ENCODE data around the gene SPRED2.

SPRED2 gene

GRCh38 chr2:65473045-65473444 is 40.6 kb upstream of the SPRED2 start:
- TF ChIP-seq, protein P1, sequence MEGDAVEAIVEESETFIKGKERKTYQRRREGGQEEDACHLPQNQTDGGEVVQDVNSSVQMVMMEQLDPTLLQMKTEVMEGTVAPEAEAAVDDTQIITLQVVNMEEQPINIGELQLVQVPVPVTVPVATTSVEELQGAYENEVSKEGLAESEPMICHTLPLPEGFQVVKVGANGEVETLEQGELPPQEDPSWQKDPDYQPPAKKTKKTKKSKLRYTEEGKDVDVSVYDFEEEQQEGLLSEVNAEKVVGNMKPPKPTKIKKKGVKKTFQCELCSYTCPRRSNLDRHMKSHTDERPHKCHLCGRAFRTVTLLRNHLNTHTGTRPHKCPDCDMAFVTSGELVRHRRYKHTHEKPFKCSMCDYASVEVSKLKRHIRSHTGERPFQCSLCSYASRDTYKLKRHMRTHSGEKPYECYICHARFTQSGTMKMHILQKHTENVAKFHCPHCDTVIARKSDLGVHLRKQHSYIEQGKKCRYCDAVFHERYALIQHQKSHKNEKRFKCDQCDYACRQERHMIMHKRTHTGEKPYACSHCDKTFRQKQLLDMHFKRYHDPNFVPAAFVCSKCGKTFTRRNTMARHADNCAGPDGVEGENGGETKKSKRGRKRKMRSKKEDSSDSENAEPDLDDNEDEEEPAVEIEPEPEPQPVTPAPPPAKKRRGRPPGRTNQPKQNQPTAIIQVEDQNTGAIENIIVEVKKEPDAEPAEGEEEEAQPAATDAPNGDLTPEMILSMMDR (IDR thresholded peaks at IDR 0.05), result no peak

DNA sequence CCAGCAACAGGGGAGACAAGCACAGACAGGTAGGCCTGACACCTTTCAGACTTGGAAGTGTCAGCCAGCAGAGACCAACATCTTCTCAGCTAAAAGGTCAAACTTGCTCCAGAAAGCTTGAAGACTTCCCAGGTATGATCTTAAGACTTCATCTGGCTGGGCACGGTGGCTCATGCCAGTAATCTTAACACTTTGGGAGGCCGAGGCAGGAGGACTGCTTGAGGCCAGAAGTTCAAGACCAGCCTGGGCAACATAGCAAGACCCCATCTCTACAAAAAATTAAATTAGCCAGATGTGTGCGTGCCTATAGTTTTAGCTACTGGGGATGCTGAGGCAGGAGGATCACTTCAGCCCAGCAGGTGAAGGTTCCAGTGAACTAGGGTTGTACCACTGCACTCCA is 39.0 kb upstream of the SPRED2 start:
- TF ChIP-seq, protein P1 (IDR thresholded peaks at IDR 0.05), result no peak

DNA sequence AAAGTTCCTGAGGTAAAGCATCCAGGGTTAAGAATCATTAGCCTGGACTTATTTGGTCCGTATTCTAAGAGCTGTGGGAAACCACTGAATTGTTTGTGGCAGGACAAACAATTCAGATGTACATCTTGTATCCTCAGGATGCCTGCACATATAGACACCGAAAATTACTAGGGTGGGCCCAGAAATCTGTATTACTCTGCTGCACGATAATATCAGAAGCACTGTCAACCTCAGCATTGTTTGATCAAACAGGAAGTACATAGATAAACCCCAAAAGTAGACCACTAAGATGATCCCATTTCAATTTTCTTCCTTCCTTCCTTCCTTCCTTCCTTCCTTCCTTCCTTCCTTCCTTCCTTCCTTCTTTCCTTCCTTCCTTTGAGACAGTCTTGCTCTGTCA is 34.2 kb upstream of the SPRED2 start:
- TF ChIP-seq, protein P1 (IDR thresholded peaks at IDR 0.05), result no peak

DNA sequence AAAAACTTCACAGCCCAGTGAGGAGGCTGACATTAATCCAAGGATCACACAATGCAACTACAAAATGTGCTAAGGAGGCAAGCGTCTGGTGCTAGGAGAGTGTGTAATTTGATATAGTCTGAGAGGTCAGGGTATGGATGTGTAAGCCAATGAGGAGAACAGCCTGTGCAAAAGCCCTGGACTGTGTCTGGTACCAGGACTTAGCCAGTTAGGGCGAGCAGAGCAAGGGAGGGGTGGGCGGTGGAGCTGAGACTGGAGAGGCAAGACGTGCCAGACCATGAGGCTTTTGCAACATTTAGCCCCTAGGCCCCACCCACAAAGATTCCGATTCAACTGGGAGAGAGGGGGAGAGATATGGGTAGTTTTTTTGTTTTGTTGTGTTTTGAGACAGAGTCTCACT is 33.5 kb upstream of the SPRED2 start:
- TF ChIP-seq, protein P1 (IDR thresholded peaks at IDR 0.05), result no peak

- TF ChIP-seq, protein P1 (IDR thresholded peaks at IDR 0.05), result no peak
These were observed 32.7 kb upstream of the SPRED2 start for GRCh38 chr2:65465124-65465523.

- TF ChIP-seq, protein P1 (IDR thresholded peaks at IDR 0.05), result no peak
These were observed 32.2 kb upstream of the SPRED2 start for GRCh38 chr2:65464604-65465003.

- TF ChIP-seq, protein P1 (IDR thresholded peaks at IDR 0.05), result no peak
These were observed 26.6 kb upstream of the SPRED2 start for GRCh38 chr2:65458999-65459398.

- TF ChIP-seq, protein P1 (IDR thresholded peaks at IDR 0.05), result no peak
These were observed 24.5 kb upstream of the SPRED2 start for GRCh38 chr2:65456886-65457285.

All from LNCAP (cell line).